ENCODE data around the gene EYA4. TPM values are rescaled to one million over a fixed set of nuclear protein-coding genes. Genes with fewer than 3 reads are reported as not detected.

Gene EYA4
- total RNA-seq, 4 donors from 2014 or later: 0.13 to 0.17 TPM; not detected in 2

DNA sequence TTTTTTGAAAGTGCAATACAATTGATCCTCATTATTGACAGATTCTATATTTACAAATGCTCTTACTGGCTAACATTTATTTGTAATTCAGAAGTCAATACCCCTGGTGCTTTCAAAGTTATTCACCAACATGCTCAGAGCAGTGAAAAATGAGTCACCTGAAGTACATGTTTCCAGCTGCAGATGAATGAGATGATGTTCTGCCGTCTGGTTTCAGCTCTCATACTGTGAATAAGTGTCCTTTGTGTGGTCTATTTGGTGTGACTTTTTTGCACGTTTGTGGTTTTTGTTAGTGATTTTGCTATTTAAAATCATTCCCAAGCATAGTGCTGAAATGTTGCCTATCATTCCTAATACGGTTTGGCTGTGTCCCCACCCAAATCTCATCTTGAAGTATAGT lies 22.3 kb upstream of the EYA4 start:
- no peak for DNase-seq (ENCODE audit: low spot score in 2 of 2)
- H3K4me3 ChIP-seq (ENCODE audit: low read depth, poor library complexity, severe bottlenecking): no peak overlapping the region
- intact Hi-C loops (cut with DNase I; ENCODE audit: low total_unique reads): loop anchor here (10.0 kb wide), 1 partner anchor 916 kb away; no protein-coding TSS in a partner anchor
- 66 to 76% methylated on average over 3 of the region's 3 CpGs for WGBS, 2 donors
- no peak for TF ChIP-seq POLR2A (IDR thresholded peaks at IDR 0.05)
- TF ChIP-seq, protein P1, sequence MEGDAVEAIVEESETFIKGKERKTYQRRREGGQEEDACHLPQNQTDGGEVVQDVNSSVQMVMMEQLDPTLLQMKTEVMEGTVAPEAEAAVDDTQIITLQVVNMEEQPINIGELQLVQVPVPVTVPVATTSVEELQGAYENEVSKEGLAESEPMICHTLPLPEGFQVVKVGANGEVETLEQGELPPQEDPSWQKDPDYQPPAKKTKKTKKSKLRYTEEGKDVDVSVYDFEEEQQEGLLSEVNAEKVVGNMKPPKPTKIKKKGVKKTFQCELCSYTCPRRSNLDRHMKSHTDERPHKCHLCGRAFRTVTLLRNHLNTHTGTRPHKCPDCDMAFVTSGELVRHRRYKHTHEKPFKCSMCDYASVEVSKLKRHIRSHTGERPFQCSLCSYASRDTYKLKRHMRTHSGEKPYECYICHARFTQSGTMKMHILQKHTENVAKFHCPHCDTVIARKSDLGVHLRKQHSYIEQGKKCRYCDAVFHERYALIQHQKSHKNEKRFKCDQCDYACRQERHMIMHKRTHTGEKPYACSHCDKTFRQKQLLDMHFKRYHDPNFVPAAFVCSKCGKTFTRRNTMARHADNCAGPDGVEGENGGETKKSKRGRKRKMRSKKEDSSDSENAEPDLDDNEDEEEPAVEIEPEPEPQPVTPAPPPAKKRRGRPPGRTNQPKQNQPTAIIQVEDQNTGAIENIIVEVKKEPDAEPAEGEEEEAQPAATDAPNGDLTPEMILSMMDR (IDR thresholded peaks at IDR 0.05): no peak

DNA sequence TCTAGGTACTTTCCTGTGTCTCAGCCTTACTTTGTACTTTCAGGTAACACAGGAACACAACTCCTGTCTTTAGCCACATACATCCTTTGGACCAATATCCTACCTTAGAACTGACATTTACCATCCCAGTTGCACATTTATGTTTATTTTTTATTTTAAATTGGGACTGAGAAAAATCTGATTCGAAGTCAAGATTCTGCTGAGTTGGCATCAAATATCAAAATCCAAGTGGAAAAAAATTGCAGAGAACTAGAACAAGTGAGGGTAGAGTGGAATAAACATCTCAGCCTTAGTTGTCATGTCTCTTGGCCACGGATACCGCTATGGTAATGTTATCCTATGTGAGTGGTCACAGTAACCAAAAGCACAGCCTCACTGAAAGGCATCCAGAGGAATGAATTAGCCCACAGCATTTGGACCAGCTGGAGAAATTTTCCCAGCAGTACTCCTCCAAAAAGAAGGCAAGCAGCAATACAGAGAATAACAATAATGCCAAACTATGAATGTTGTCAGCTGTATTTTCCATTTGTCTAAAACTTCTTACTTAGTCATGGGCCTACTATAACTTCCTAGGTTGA lies 17.6 kb upstream of the EYA4 start:
- H3K4me3 ChIP-seq (ENCODE audit: low read depth, poor library complexity, severe bottlenecking): no peak overlapping the region
- 88 to 90% methylated on average over 3 of the region's 3 CpGs for WGBS, 2 donors
- no peak for DNase-seq (ENCODE audit: low spot score in 2 of 2)
- intact Hi-C loops (cut with DNase I; ENCODE audit: low total_unique reads): no loop called here
- TF ChIP-seq, protein P1 (IDR thresholded peaks at IDR 0.05): no peak
- TF ChIP-seq POLR2A (IDR thresholded peaks at IDR 0.05): no peak

DNA sequence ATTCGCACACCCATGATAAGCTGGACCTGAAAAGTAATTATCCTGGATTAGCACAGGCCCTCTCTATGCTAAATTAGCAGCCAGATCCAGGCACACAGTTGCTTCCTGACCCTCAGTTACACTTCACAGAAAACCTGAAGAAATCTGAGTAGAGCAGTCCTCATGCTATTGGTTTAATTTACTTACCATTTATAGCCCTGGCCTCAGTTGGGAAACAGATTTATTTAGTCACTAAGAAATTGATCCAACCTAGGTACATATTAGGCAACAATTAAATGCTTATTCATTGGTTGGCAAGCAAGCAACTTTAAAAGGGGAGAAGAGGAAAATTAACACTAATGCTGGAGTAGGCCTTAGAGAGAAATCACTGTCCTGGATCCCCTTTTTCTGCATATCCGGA lies 15.6 kb upstream of the EYA4 start:
- intact Hi-C loops (cut with DNase I; ENCODE audit: low total_unique reads): no loop called here
- 92 to 94% methylated on average over 2 of the region's 2 CpGs for WGBS, 2 donors
- H3K4me3 ChIP-seq (ENCODE audit: low read depth, poor library complexity, severe bottlenecking): no peak overlapping the region
- no peak for DNase-seq (ENCODE audit: low spot score in 2 of 2)
- no peak for TF ChIP-seq POLR2A (IDR thresholded peaks at IDR 0.05)
- TF ChIP-seq, protein P1 (IDR thresholded peaks at IDR 0.05): no peak

DNA sequence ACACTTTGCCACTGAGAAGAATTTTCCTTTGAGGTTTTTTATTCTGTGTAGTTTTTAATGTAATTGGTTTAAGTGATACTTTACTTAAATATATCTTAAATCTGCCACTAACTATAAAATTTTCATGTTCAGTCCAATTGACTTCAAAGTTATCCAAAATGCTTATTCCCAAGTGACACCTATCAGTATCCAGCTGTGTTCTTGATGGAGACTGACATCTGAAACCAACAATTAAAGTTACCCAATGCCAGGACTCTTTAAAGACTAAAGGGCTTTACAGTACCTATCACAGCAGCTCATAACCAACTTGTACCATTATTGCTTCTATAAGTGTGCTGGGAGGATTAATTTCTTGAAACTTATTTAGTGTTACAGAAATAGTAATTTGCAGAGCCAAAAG lies 13.8 kb upstream of the EYA4 start:
- TF ChIP-seq, protein P1 (IDR thresholded peaks at IDR 0.05): no peak
- DNase-seq (ENCODE audit: low spot score in 2 of 2): no peak
- intact Hi-C loops (cut with DNase I; ENCODE audit: low total_unique reads): no loop called here
- H3K4me3 ChIP-seq (ENCODE audit: low read depth, poor library complexity, severe bottlenecking): no peak overlapping the region

DNA sequence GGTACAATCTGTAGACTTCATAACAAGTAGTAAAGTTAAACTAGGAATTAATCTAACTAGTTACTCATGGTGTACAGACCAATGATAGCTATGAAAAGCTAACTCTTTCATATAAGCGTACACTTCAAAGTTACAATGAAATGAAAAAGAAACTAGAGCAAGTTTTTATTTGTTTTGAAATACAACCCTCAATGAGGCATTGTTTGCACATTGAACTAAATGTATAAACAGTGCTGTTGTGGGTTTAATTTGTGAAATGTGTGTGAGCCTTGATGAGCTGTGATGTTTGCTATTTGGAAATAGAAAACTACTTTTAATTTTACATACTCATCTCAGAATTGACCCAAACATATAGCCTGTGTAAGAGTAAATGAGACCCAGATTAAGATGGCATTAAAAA lies 11.1 kb upstream of the EYA4 start:
- H3K4me3 ChIP-seq (ENCODE audit: low read depth, poor library complexity, severe bottlenecking): no peak overlapping the region
- 85 to 90% methylated on average over 1 of the region's 1 CpG for WGBS, 2 donors
- TF ChIP-seq POLR2A (IDR thresholded peaks at IDR 0.05): no peak
- TF ChIP-seq, protein P1 (IDR thresholded peaks at IDR 0.05): no peak
- intact Hi-C loops (cut with DNase I; ENCODE audit: low total_unique reads): no loop called here
- DNase-seq (ENCODE audit: low spot score in 2 of 2): no peak

DNA sequence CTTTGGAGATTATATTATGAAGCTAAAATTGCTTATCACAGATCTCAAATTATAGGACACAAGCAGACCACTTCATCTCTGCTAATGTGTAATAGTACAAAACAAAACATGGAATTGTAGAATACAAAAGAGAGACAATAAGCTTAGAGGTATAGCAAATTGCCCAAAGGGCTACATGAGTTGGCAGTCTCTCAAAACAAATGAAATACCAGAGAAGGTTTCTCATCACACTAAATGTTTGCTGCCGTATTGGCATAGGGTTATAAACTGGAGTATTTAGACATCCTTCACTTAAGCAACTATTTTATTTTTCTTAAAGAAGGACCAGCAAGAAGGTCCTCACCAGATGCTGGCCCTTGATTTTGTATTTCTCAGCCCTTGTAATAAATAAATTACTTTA lies 5.9 kb upstream of the EYA4 start:
- no peak overlapping the region for H3K4me3 ChIP-seq (ENCODE audit: low read depth, poor library complexity, severe bottlenecking)
- 47 to 72% methylated on average over 1 of the region's 1 CpG for WGBS, 2 donors
- no peak for DNase-seq (ENCODE audit: low spot score in 2 of 2)
- intact Hi-C loops (cut with DNase I; ENCODE audit: low total_unique reads): no loop called here
- TF ChIP-seq POLR2A (IDR thresholded peaks at IDR 0.05): no peak
- TF ChIP-seq, protein P1 (IDR thresholded peaks at IDR 0.05): no peak
